ENCODE measurements around the gene OSBPL5.

OSBPL5 gene

DNA sequence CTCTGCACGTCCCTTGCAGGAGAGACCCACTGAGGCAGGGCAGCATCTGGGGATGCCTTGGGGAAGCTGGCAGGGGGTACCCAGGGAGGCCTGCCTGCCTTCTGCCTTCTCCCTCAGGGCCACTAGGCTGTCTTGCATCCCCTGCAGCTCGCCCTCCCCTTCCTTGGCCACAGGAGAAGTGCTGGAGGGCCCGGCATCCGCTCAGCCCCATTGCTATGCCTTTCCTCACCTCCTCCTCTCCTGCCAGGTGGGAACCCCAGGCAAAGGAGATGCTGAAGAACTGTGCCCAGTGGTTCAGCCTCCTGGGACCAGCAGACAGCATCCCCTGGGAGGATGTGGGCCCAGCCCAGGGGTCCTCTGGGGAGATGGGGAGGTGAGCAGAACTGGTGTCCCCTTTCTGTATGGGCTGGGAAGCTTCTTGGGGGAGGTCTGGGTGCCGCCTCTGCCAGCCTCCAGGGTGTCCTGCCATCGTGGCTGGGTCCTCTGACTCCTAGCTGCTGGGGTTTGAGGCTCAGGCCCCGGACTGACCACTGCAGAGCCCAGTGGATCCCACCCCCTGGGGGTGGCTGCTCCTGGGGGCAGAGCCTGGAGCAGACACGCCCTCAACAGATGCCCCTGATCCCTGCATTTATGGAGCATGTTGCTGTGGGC lies 32.9 kb upstream of the OSBPL5 start:
- no peak for DNase-seq (ENCODE audit: low spot score)

GRCh38 chr11:3197044-3197695 lies 32.1 kb upstream of the OSBPL5 start:
- no peak for DNase-seq (ENCODE audit: low spot score)

DNA sequence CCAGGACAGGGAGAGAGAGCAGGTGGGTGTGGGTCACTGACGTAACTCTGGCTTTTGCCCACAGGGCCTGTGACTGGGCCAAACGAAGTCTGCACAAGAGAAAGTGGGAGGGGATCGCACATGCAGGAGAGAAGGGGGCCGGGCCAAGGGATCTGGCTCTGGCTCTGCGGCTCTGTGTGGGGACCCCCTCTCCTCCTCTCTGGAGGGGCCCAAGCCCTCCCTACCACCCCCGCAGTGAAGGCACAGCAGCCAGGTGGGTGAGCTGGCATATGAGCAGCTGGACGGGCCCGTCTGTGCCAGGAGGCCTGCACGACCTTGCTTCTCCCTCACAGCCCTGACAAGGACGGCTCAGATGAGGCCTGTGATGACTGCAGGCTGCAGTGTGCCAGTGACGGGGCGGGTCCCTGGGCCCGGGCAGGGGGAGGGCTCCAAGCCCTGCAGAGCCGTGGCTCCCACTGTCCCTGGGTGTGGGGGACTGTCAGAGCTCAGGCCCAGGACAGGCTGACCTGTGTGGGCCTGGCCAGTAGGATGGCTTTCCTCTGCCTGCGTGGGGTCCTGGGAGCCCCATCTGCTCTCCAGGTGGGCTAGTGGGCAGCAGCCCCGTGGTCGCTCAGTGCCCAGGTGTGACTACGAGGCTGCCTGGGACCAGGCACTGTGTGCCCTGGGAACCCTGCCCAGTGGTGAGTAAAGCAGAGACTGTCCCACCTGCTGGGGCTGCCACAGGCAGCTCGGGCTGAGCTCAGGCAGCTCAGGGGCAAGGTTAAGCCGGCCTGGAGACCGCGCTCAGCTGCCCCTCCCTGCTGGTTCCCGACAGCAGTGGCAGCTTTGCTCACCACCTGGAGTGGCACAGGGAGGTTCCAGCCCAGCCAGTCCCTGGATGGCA lies 31.3 kb upstream of the OSBPL5 start:
- DNase-seq (ENCODE audit: low spot score) = no peak

DNA sequence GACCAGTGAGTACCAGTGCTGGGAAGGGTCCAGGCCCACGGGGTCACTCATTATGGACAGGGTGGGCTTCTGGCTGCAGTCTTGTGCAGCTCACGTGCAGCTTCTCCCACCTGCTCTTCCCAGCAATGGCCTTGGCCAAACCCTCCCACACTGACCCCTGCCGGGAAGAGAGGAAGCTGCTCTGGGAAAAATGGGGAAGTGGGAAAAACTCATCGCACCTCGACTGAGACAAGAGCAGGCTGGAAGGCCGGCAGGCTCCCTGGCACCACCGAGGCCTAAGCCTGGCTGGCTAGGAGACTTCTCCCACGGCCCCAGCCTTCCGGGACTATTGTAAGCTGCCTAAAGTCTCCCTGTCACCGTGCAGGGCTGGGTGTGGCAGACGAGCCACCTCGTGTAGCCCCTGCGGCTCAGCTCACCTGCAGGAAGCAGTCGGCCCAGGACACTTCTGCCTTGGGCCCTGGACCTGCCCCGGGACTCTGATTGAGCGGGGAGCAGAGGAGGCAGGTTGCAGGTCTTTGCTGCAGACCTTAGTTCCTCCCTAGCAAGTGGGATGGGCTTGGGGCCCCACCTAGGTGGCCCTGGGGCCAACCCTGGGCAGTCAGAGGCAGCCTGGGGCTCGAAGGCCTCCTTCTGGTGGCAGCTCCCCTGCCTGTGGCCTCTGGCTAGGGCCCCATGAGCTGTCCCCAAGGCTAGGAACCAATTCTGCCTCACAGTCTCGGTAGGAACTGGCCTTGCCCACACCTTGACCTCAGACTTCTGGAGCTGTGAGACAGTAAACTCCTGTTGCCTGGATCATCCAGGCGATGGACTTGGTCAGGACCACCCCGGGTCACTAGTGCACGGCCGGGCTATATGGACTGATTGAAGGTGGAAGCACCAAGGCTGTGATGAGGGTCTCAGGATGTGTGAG lies 30.4 kb upstream of the OSBPL5 start:
- no peak for DNase-seq (ENCODE audit: low spot score)

DNA sequence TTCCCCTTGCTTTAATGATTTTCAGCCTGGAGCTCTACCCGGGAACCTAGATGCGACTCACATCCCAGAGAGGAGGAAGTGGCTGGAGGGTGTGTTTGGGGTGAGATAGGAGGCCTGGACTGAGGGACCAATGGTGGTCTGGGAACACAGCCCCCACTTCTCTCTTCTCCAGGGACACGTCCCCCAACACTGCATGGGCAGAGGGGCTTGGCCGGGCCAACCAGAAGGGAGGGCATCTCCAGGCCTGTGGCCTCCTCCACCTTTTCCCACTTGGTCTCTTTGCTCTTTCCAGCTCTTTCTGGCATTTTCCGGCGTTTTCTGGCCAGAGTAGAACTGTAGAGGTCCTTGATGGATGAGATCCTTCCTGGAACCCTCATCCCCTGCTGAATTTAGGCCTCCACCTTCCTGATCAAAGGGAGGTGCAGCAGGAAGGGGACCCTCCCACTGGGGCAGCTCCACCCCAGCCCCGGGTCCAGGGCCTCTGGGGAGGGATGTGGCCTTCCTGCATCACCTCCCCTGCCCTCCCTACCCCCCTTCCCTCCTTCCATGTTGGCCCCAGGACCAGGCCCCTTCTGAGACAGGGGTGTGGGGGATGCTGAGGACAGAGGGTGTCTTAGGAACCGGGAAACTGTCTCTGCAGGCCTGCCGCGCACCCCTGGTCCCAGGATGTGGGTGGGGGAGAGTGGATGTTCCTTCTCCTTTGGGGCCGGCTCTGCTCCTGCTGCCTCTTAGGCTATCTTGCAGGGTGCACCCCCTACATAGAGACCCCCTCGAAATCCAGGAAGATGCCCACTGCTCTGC lies 29.1 kb upstream of the OSBPL5 start:
- no peak for DNase-seq (ENCODE audit: low spot score)

DNA sequence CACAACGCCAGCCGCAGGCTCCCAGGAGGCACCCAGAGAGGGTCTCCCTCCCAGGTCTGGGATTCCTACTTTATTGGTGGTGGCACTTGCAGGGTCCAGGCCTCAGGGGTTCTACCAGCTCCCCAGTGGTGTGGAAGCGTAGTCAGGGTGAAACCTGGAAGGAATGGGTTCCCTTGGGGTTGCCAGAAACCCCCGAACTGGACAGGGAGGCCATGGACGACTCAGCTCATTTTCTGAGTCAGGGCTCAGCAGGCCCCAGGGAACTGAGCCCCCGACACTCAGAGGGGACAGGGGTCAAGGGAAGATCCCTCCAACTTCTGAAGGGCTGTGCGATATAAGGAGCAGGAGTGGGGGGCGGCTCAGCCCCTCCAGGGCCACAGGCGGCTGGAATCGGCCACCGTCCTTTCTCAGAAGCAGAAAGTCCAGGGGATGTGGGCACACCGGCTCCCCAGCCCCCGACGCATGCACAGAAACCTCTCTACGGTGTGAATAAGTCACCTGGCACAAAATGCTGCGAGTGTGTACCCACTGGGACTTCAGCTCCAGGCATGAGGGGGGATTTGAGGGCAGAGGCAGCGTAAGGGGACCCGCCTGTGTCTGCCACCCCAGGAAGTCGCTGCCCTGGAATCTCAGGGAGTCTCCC lies 28.4 kb upstream of the OSBPL5 start:
- no peak for DNase-seq (ENCODE audit: low spot score)

- no peak for DNase-seq (ENCODE audit: low spot score)
These were observed 27.6 kb upstream of the OSBPL5 start for GRCh38 chr11:3192511-3193372.

- DNase-seq (ENCODE audit: low spot score) = no peak
These were observed 26.6 kb upstream of the OSBPL5 start for GRCh38 chr11:3191586-3192324.

DNA sequence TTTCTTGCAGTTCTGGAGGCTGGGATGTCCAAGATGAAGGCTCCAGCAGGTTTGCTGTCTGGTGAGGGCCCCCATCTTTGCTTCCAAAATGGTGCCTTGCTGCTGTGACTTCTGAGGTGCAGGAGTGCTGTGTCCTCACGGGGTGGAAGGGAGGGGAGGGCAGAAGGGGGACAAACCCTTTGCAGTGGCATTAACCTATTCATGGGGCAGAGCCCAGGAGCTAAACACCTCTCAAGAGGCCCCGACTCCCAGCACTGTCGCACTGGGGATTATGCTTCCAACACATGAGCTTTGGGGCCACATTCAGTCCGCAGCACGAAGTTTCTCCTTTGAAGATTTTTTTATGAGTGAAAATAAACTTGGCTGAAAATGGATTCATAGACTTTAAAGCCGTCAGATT lies 25.5 kb upstream of the OSBPL5 start:
- DNase-seq (ENCODE audit: low spot score) = no peak

GRCh38 chr11:3189886-3190583 lies 24.9 kb upstream of the OSBPL5 start:
- DNase-seq (ENCODE audit: low spot score) = no peak

GRCh38 chr11:3189196-3189843 lies 24.2 kb upstream of the OSBPL5 start:
- no peak for DNase-seq (ENCODE audit: low spot score)

GRCh38 chr11:3188496-3189195 lies 23.5 kb upstream of the OSBPL5 start:
- no peak for DNase-seq (ENCODE audit: low spot score)

- no peak for DNase-seq (ENCODE audit: low spot score)
These were observed 21.2 kb upstream of the OSBPL5 start for GRCh38 chr11:3186166-3186953.

DNA sequence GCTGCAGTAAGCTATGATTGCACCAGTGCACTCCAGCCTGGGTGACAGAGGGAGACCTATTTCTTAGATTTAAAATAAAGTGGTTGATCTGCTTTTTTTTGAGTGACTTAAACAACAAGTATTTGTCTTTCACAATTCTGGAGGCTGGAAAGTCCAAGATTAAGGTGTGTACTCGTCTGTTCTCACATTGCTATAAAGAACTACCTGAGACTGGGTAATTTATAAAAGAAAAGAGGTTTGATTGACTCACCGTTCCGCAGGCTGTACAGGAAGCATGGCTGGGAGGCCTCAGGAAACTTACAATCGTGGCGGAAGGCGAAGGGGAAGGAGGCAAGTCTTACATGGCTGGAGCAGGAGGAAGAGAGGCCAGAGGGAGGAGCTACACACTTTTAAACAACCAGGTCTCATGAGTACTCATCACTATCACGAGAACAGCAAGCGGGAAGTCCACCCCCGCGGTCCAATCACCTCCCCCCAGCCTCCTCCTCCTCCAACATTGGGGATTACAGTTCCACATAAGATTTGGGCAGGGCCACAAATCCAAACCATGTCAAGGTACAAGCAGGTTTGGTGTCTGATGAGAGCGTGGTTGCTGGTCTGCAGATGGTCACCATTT lies 19.7 kb upstream of the OSBPL5 start:
- DNase-seq (ENCODE audit: low spot score) = no peak

DNA sequence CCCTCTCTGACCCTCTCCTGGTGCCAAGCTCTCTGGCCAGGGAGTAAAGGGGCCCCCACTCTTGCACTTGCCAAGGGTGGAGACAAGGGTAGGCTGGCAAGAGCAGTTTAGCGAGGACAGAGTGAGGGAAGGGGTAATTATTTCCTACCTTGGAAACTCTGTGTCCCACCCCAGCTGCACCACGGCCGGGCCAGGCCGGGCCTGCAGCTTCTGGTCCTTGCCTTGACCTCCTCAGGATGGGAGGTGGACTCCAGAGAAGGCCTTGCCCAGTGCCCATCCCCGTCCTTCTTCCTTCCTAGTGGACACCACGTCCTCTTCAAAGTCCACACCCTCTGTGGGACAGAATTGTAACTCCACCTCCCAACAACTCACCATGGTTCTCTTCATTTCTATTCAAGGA lies 18.4 kb upstream of the OSBPL5 start:
- no peak for DNase-seq (ENCODE audit: low spot score)

GRCh38 chr11:3182462-3182852 lies 17.3 kb upstream of the OSBPL5 start:
- DNase-seq (ENCODE audit: low spot score) = no peak

Data from CD4-positive, alpha-beta T cell treated with Interleukin-2 at 100 ng/mL for 4 hours (primary cell).